Activated naive CD4-positive, alpha-beta T cell treated with anti-CD3 and anti-CD28 coated beads, Interleukin-2, amount 50 U/mL, for 24 hours (primary cell): ENCODE measurements around the gene AUTS2.

Experiments
- H3K27ac Mint-ChIP-seq: one replicate; pipeline ENCODE4 v1.8.0; 2021; ENCODE audit warnings: mild to moderate bottlenecking, mixed read lengths
- H3K27me3 Mint-ChIP-seq: one replicate; pipeline ENCODE4 v1.8.0; 2021; ENCODE audit warnings: mixed read lengths
- H3K36me3 Mint-ChIP-seq: one replicate; pipeline ENCODE4 v1.8.0; 2021; ENCODE audit warnings: mixed read lengths
- H3K4me1 Mint-ChIP-seq: one replicate; pipeline ENCODE4 v1.8.0; 2021; ENCODE audit warnings: mixed read lengths
- H3K4me3 Mint-ChIP-seq: one replicate; pipeline ENCODE4 v1.8.0; 2021; ENCODE audit warnings: mild to moderate bottlenecking, mixed read lengths
- H3K9me3 Mint-ChIP-seq: one replicate; pipeline ENCODE4 v1.8.0; 2021; ENCODE audit warnings: mixed read lengths

AUTS2 gene

GRCh38 chr7:70735313-70735712 is 1137.0 kb downstream of the AUTS2 start:
- no peak overlapping the region for H3K4me3 Mint-ChIP-seq
- peaks cover 3% of the 10 kb centered on the region for H3K27me3 Mint-ChIP-seq
- H3K27ac Mint-ChIP-seq, result no peak overlapping the region
- no peaks in the 10 kb centered on the region for H3K36me3 Mint-ChIP-seq
- H3K9me3 Mint-ChIP-seq, result no peaks in the 10 kb centered on the region
- H3K4me1 Mint-ChIP-seq, result peaks cover 8% of the 10 kb centered on the region

- Mint-ChIP-seq H3K4me1 (peaks cover 8% of the 10 kb centered on the region), H3K36me3 (no peaks in the 10 kb centered on the region), H3K27ac (no peak overlapping the region), H3K9me3 (no peaks in the 10 kb centered on the region), H3K4me3 (no peak overlapping the region), H3K27me3 (peaks cover 3% of the 10 kb centered on the region)
These were observed 1138.6 kb downstream of the AUTS2 start for GRCh38 chr7:70736715-70737460.

- peaks cover 8% of the 10 kb centered on the region for H3K4me1 Mint-ChIP-seq
- no peak overlapping the region for H3K27ac Mint-ChIP-seq
- H3K4me3 Mint-ChIP-seq, result no peak overlapping the region
These were observed 1140.0 kb downstream of the AUTS2 start for GRCh38 chr7:70738151-70738885.

GRCh38 chr7:70739646-70740210 is 1141.5 kb downstream of the AUTS2 start:
- H3K4me3 Mint-ChIP-seq, result no peak overlapping the region
- H3K4me1 Mint-ChIP-seq, result peaks cover 8% of the 10 kb centered on the region
- H3K36me3 Mint-ChIP-seq, result no peaks in the 10 kb centered on the region
- H3K27ac Mint-ChIP-seq, result no peak overlapping the region
- no peaks in the 10 kb centered on the region for H3K9me3 Mint-ChIP-seq
- peaks cover 3% of the 10 kb centered on the region for H3K27me3 Mint-ChIP-seq

More at GRCh38 chr7:70738151-70738885, 1140.0 kb downstream of the AUTS2 start:
- Mint-ChIP-seq H3K36me3 (no peaks in the 10 kb centered on the region), H3K27me3 (peaks cover 3% of the 10 kb centered on the region), H3K9me3 (no peaks in the 10 kb centered on the region)

- H3K27me3 Mint-ChIP-seq, result no peaks in the 10 kb centered on the region
- H3K9me3 Mint-ChIP-seq, result no peaks in the 10 kb centered on the region
- no peak overlapping the region for H3K27ac Mint-ChIP-seq
- no peaks in the 10 kb centered on the region for H3K36me3 Mint-ChIP-seq
- H3K4me1 Mint-ChIP-seq, result peaks cover 8% of the 10 kb centered on the region
- no peak overlapping the region for H3K4me3 Mint-ChIP-seq
These were observed 1143.4 kb downstream of the AUTS2 start for GRCh38 chr7:70741666-70742065.

GRCh38 chr7:70743531-70744325 is 1145.5 kb downstream of the AUTS2 start:
- Mint-ChIP-seq H3K27me3 (no peaks in the 10 kb centered on the region), H3K27ac (no peak overlapping the region), H3K4me1 (no peaks in the 10 kb centered on the region), H3K9me3 (no peaks in the 10 kb centered on the region), H3K4me3 (no peak overlapping the region), H3K36me3 (no peaks in the 10 kb centered on the region)

- no peaks in the 10 kb centered on the region for H3K9me3 Mint-ChIP-seq
- H3K27me3 Mint-ChIP-seq, result no peaks in the 10 kb centered on the region
- H3K4me3 Mint-ChIP-seq, result no peak overlapping the region
- no peaks in the 10 kb centered on the region for H3K4me1 Mint-ChIP-seq
- no peak overlapping the region for H3K27ac Mint-ChIP-seq
- no peaks in the 10 kb centered on the region for H3K36me3 Mint-ChIP-seq
These were observed 1146.2 kb downstream of the AUTS2 start for GRCh38 chr7:70744492-70744891.

- H3K4me3 Mint-ChIP-seq, result no peak overlapping the region
These were observed 1151.6 kb downstream of the AUTS2 start for GRCh38 chr7:70749831-70750230.

GRCh38 chr7:70751895-70752294 is 1153.6 kb downstream of the AUTS2 start:
- Mint-ChIP-seq H3K4me3 (no peak overlapping the region), H3K9me3 (no peaks in the 10 kb centered on the region), H3K27me3 (no peaks in the 10 kb centered on the region), H3K36me3 (no peaks in the 10 kb centered on the region), H3K27ac (no peak overlapping the region), H3K4me1 (no peaks in the 10 kb centered on the region)

More at GRCh38 chr7:70749831-70750230, 1151.6 kb downstream of the AUTS2 start:
- no peaks in the 10 kb centered on the region for H3K36me3 Mint-ChIP-seq
- H3K4me1 Mint-ChIP-seq, result no peaks in the 10 kb centered on the region
- H3K9me3 Mint-ChIP-seq, result no peaks in the 10 kb centered on the region
- no peaks in the 10 kb centered on the region for H3K27me3 Mint-ChIP-seq
- no peak overlapping the region for H3K27ac Mint-ChIP-seq

- Mint-ChIP-seq H3K27ac (no peak overlapping the region), H3K27me3 (no peaks in the 10 kb centered on the region), H3K9me3 (no peaks in the 10 kb centered on the region), H3K36me3 (no peaks in the 10 kb centered on the region), H3K4me3 (no peak overlapping the region), H3K4me1 (no peaks in the 10 kb centered on the region)
These were observed 1154.5 kb downstream of the AUTS2 start for GRCh38 chr7:70752794-70753241.

- Mint-ChIP-seq H3K4me3 (no peak overlapping the region), H3K36me3 (no peaks in the 10 kb centered on the region), H3K9me3 (peaks cover 4% of the 10 kb centered on the region), H3K27ac (no peak overlapping the region), H3K27me3 (no peaks in the 10 kb centered on the region), H3K4me1 (no peaks in the 10 kb centered on the region)
These were observed 1158.5 kb downstream of the AUTS2 start for GRCh38 chr7:70756789-70757188.

- H3K36me3 Mint-ChIP-seq, result no peaks in the 10 kb centered on the region
- no peak overlapping the region for H3K27ac Mint-ChIP-seq
- no peak overlapping the region for H3K4me3 Mint-ChIP-seq
- H3K4me1 Mint-ChIP-seq, result no peaks in the 10 kb centered on the region
- no peaks in the 10 kb centered on the region for H3K27me3 Mint-ChIP-seq
- H3K9me3 Mint-ChIP-seq, result peaks cover 4% of the 10 kb centered on the region
These were observed 1160.4 kb downstream of the AUTS2 start for GRCh38 chr7:70758646-70759045.

- no peak overlapping the region for H3K4me3 Mint-ChIP-seq
- H3K36me3 Mint-ChIP-seq, result no peaks in the 10 kb centered on the region
- no peak overlapping the region for H3K27ac Mint-ChIP-seq
- no peaks in the 10 kb centered on the region for H3K4me1 Mint-ChIP-seq
- no peaks in the 10 kb centered on the region for H3K27me3 Mint-ChIP-seq
- peaks cover 4% of the 10 kb centered on the region for H3K9me3 Mint-ChIP-seq
These were observed 1161.4 kb downstream of the AUTS2 start for GRCh38 chr7:70759674-70760073.

- Mint-ChIP-seq H3K27me3 (no peaks in the 10 kb centered on the region), H3K4me1 (no peaks in the 10 kb centered on the region), H3K36me3 (no peaks in the 10 kb centered on the region), H3K4me3 (no peak overlapping the region), H3K9me3 (peaks cover 4% of the 10 kb centered on the region), H3K27ac (no peak overlapping the region)
These were observed 1163.5 kb downstream of the AUTS2 start for GRCh38 chr7:70761711-70762328.

GRCh38 chr7:70762696-70763095 is 1164.4 kb downstream of the AUTS2 start:
- H3K27me3 Mint-ChIP-seq, result no peaks in the 10 kb centered on the region
- H3K36me3 Mint-ChIP-seq, result no peaks in the 10 kb centered on the region
- H3K4me3 Mint-ChIP-seq, result no peak overlapping the region
- no peak overlapping the region for H3K27ac Mint-ChIP-seq
- no peaks in the 10 kb centered on the region for H3K4me1 Mint-ChIP-seq
- H3K9me3 Mint-ChIP-seq, result peaks cover 4% of the 10 kb centered on the region
